Measurements from ENCODE around the gene WDFY2. TPM values are rescaled to one million over a fixed set of nuclear protein-coding genes. Genes with fewer than 3 reads are reported as not detected.
"Not testable (repeated sequence)": the region's sequence is repeated elsewhere in the genome, so short reads cannot be mapped to it uniquely, and the experiment has no call there.

The WDFY2 gene
- total and polyA plus RNA-seq, 11 donors = 2.0 to 12.6 (median 6.5) TPM

- WGBS, 4 donors = 92 to 99% (median 94%) methylated on average over 1 of the region's 1 CpG
- Histone ChIP-seq H3K36me3 (no peaks in the 10 kb centered on the region), H3K4me3 (no peak overlapping the region), H3K4me1 (peaks cover 0 to 29% (median 0%) of the 10 kb centered on the region in 12 donors), H3K27me3 (no peaks in the 10 kb centered on the region), H3K27ac (no peak overlapping the region), H3K9me3 (peaks cover 0 to 16% (median 0%) of the 10 kb centered on the region in 12 donors)
- TF ChIP-seq CTCF (IDR thresholded peaks at IDR 0.05) (no peak), POLR2A (IDR thresholded peaks at IDR 0.05) (no peak)
- DNase-seq (no peak), ATAC-seq (no peak)
- intact Hi-C loops (cut with DNase I) = loop anchor here in 1 of 10 donors (1.0 kb wide), 1 partner anchor 17 kb away; no protein-coding TSS in a partner anchor
Observed at GRCh38 chr13:51564671-51565070, 19.6 kb upstream of the WDFY2 start.

- intact Hi-C loops (cut with DNase I); DNase-seq; H3K27ac ChIP-seq; H3K27me3 ChIP-seq; ATAC-seq; H3K4me1 ChIP-seq; H3K4me3 ChIP-seq; H3K36me3 ChIP-seq: not testable (repeated sequence)
- 79 to 90% (median 82%) methylated on average over 4 of the region's 4 CpGs for WGBS, 4 donors
- H3K9me3 ChIP-seq = peaks cover 0 to 17% (median 0%) of the 10 kb centered on the region in 12 donors
Observed at GRCh38 chr13:51569001-51569400, 15.3 kb upstream of the WDFY2 start.

GRCh38 chr13:51576754-51577153 is 7.5 kb upstream of the WDFY2 start:
- no peaks in the 10 kb centered on the region for H3K36me3 ChIP-seq
- H3K9me3 ChIP-seq = peaks cover 0 to 3% (median 0%) of the 10 kb centered on the region in 12 donors
- ATAC-seq (no peak), DNase-seq (no peak)
- H3K27ac ChIP-seq = no peak overlapping the region
- TF ChIP-seq POLR2A (IDR thresholded peaks at IDR 0.05) (no peak), CTCF (IDR thresholded peaks at IDR 0.05) (no peak)
- WGBS, 4 donors = 92 to 97% (median 93%) methylated on average over 1 of the region's 1 CpG
- H3K4me1 ChIP-seq = no peaks in the 10 kb centered on the region
- intact Hi-C loops (cut with DNase I) = no loop called here
- H3K27me3 ChIP-seq = no peaks in the 10 kb centered on the region
- H3K4me3 ChIP-seq = no peak overlapping the region

GRCh38 chr13:51577690-51578089 is 6.6 kb upstream of the WDFY2 start:
- H3K4me1 ChIP-seq = no peaks in the 10 kb centered on the region
- H3K36me3 ChIP-seq = no peaks in the 10 kb centered on the region
- no peak overlapping the region for H3K27ac ChIP-seq
- ATAC-seq (no peak), DNase-seq (no peak)
- TF ChIP-seq CTCF (IDR thresholded peaks at IDR 0.05) (no peak), POLR2A (IDR thresholded peaks at IDR 0.05) (no peak)
- WGBS, 4 donors = 83 to 87% (median 85%) methylated on average over 4 of the region's 4 CpGs
- H3K9me3 ChIP-seq = no peaks in the 10 kb centered on the region
- no peak overlapping the region for H3K4me3 ChIP-seq
- intact Hi-C loops (cut with DNase I) = no loop called here
- H3K27me3 ChIP-seq = no peaks in the 10 kb centered on the region

GRCh38 chr13:51579676-51580075 is 4.6 kb upstream of the WDFY2 start:
- intact Hi-C loops (cut with DNase I) = loop anchor here in 9 of 10 donors (5.0 to 10.0 kb wide), 17 partner anchors 85 to 615 kb away; partner anchors contain the start of genes DHRS12 (in 4 of the 9), INTS6 (in 3 of the 9), ALG11 (in 1 of the 9) and ATP7B (in 1 of the 9)
- H3K36me3 ChIP-seq = no peaks in the 10 kb centered on the region

More at GRCh38 chr13:51579676-51580075, 4.6 kb upstream of the WDFY2 start:
- TF ChIP-seq CTCF (IDR thresholded peaks at IDR 0.05) (no peak), POLR2A (IDR thresholded peaks at IDR 0.05) (no peak)
- DNase-seq (no peak), ATAC-seq (no peak)
- WGBS, 4 donors = 85 to 90% (median 90%) methylated on average over 7 of the region's 7 CpGs
- H3K27me3 ChIP-seq = no peaks in the 10 kb centered on the region
- H3K27ac ChIP-seq = no peak overlapping the region
- H3K4me3 ChIP-seq = no peak overlapping the region
- H3K9me3 ChIP-seq = no peaks in the 10 kb centered on the region
- peaks cover 0 to 7% (median 4%) of the 10 kb centered on the region in 12 donors for H3K4me1 ChIP-seq
